Naive thymus-derived CD4-positive, alpha-beta T cell (primary cell): ENCODE data around the gene PSMD13. TPM values are rescaled to one million over a fixed set of nuclear protein-coding genes. Genes with fewer than 3 reads are reported as not detected.

Source experiments
- ATAC-seq: fragments of 150-1000 bp; cut with Tn5 transposase; 2 replicates; pipeline ENCODE4 v1.10.0; 2021; ENCODE audit warnings: mild to moderate bottlenecking, moderate library complexity
- CTCF ChIA-PET: fragments of 350-600 bp; sonication (Branson Sonifier 250); formaldehyde crosslinking; loops from one replicate; lab custom pipeline; 2021; ENCODE audit warnings: antibody characterized with exemption; lab: Charles Lee
- POLR2A ChIA-PET: fragments of 350-600 bp; sonication (Branson Sonifier 250); formaldehyde crosslinking; loops from one replicate; lab custom pipeline; 2021; ENCODE audit warnings: antibody characterized with exemption, inconsistent platforms; lab: Charles Lee
- DNase-seq, 9 donors: peaks; one replicate each; pipeline versions ENCODE4 v3.0.0 to v3.0.0-alpha.2; 2020 to 2022; ENCODE audit warnings: mixed read lengths in 1 of 9
- H3K27ac ChIP-seq: one replicate; pipeline ENCODE4 v1.7.0; 2013; ENCODE audit warnings: mild to moderate bottlenecking, low read depth, low read length, moderate library complexity
- H3K27me3 ChIP-seq, 2 donors: one replicate each; pipeline ENCODE4 v1.7.0; 2013; ENCODE audit warnings: low read length in 2 of 2, mild to moderate bottlenecking in 2 of 2, moderate library complexity in 2 of 2; ENCODE audit not compliant: control insufficient read depth in 2 of 2, insufficient read depth in 2 of 2
- H3K36me3 ChIP-seq, 3 experiments: 1 replicate in 2 of 3; 2 replicates in 1 of 3; pipeline ENCODE4 v1.7.0; 2013; ENCODE audit warnings: low read length in 3 of 3, mild to moderate bottlenecking in 3 of 3, moderate library complexity in 1 of 3; ENCODE audit not compliant: insufficient read depth in 3 of 3, control insufficient read depth in 2 of 3
- H3K4me1 ChIP-seq, 2 donors: one replicate each; pipeline ENCODE4 v1.7.0; 2013; ENCODE audit warnings: low read length in 2 of 2, mild to moderate bottlenecking in 2 of 2, moderate library complexity in 1 of 2; ENCODE audit not compliant: control insufficient read depth in 2 of 2, insufficient read depth in 2 of 2
- H3K4me3 ChIP-seq: 2 replicates; pipeline ENCODE4 v1.7.0; 2013; ENCODE audit warnings: mild to moderate bottlenecking, low read length
- H3K9me3 ChIP-seq, 3 experiments: 1 replicate in 2 of 3; 2 replicates in 1 of 3; pipeline ENCODE4 v1.7.0; 2013; ENCODE audit warnings: low read length in 3 of 3; ENCODE audit not compliant: control insufficient read depth in 2 of 3
- H3K27ac Mint-ChIP-seq, 9 donors: one replicate each; pipeline ENCODE4 v1.8.0; 2020 to 2022; ENCODE audit warnings: mixed read lengths in 9 of 9, mild to moderate bottlenecking in 8 of 9, moderate library complexity in 5 of 9, inconsistent platforms in 2 of 9
- H3K27me3 Mint-ChIP-seq, 5 donors: one replicate each; pipeline ENCODE4 v1.8.0; 2021 to 2022; ENCODE audit warnings: mixed read lengths in 5 of 5, mild to moderate bottlenecking in 1 of 5
- H3K36me3 Mint-ChIP-seq, 5 donors: one replicate each; pipeline ENCODE4 v1.8.0; 2020 to 2022; ENCODE audit warnings: mixed read lengths in 5 of 5, mild to moderate bottlenecking in 3 of 5, inconsistent platforms in 1 of 5
- H3K4me1 Mint-ChIP-seq, 7 donors: one replicate each; pipeline ENCODE4 v1.8.0; 2020 to 2022; ENCODE audit warnings: mixed read lengths in 7 of 7, mild to moderate bottlenecking in 3 of 7, inconsistent platforms in 1 of 7
- H3K4me3 Mint-ChIP-seq, 10 donors: one replicate each; pipeline ENCODE4 v1.8.0; 2020 to 2022; ENCODE audit warnings: mild to moderate bottlenecking in 10 of 10, mixed read lengths in 10 of 10, moderate library complexity in 6 of 10, inconsistent platforms in 2 of 10
- H3K9me3 Mint-ChIP-seq, 11 donors: one replicate each; pipeline ENCODE4 v1.8.0; 2020 to 2022; ENCODE audit warnings: mixed read lengths in 11 of 11, mild to moderate bottlenecking in 4 of 11, inconsistent platforms in 1 of 11, moderate library complexity in 1 of 11
- intact Hi-C, 2 donors: fragments of 100-400 bp; cut with micrococcal nuclease; formaldehyde crosslinking; loops; one replicate each; pipeline ENCODE4 v1.15.1; 2023
- polyA plus RNA-seq, 2 donors: library from polyadenylated mRNA; unstranded; fragments of 300-500 nt; fragmentation: Illumina TruSeq; gene quantifications; one replicate each; pipeline ENCODE4 v1.2.3, GENCODE V29; 2021
- total RNA-seq, 6 experiments: library from RNA in 5 of 6; stranded (reverse) in 5 of 6; gene quantifications; 1 replicate in 5 of 6; 2 replicates in 1 of 6; pipeline ENCODE4 v1.2.3 and lab custom pipeline; 2021 to 2026

The PSMD13 gene
- total and polyA plus RNA-seq, 7 experiments from 2014 or later: 64.3 to 215 (median 93.4) TPM

GRCh38 chr11:207208-207862 lies 29.4 kb upstream of the PSMD13 start, which contains the start of the genes BET1L and RIC8A:
TSS of gene BET1L (minus strand) at chr11:207399. CDS start at chr11:207321, 78 bp downstream.
TSS of gene RIC8A (plus strand) at chr11:207708. CDS start at chr11:208855, 1,147 bp downstream.
- H3K4me1 Mint-ChIP-seq: peaks cover 17 to 72% (median 50%) of the 10 kb centered on the region in 7 donors
- no peaks in the 10 kb centered on the region for H3K27me3 ChIP-seq
- peak within 1 kb of the TSS; percentile 93 for H3K27ac ChIP-seq
- peak; percentile 93 for ATAC-seq
- peak within 1 kb of the TSS; percentile 89 to 100 (median 96) for H3K4me3 Mint-ChIP-seq
- peaks cover 18 to 62% (median 33%) of the 10 kb centered on the region in 3 experiments for H3K36me3 ChIP-seq
- H3K9me3 ChIP-seq: no peaks in the 10 kb centered on the region
- ChIA-PET POLR2A (interaction anchor here (0.5 to 5.0 kb wide), 46 partner anchors 9 to 634 kb away, joined by 3 to 83 read pairs (median 5); partner anchors contain the start of genes HRAS, IFITM2, IFITM5 and LRRC56), CTCF (interaction anchor here (0.8 to 2.2 kb wide), 5 partner anchors 29 to 612 kb away, joined by 3 to 5 read pairs (median 4); partner anchors contain the start of genes PSMD13 and SIRT3)
- no peaks in the 10 kb centered on the region for H3K27me3 Mint-ChIP-seq
- peaks cover 0 to 4% (median 0%) of the 10 kb centered on the region in 11 donors for H3K9me3 Mint-ChIP-seq
- H3K4me3 ChIP-seq: peak within 1 kb of the TSS; percentile 98
- peaks cover 28 to 57% of the 10 kb centered on the region in 2 donors for H3K4me1 ChIP-seq
- intact Hi-C loops: loop anchor here (1.0 to 5.0 kb wide), 17 partner anchors 29 to 591 kb away; partner anchors contain the start of genes HRAS (in 2 of the 2), IFITM1 (in 2 of the 2), PSMD13 (in 2 of the 2) and SIRT3 (in 2 of the 2)
- DNase-seq: peak; percentile 92 to 99 (median 98)
- peak within 1 kb of the TSS; percentile 97 to 100 (median 99) for H3K27ac Mint-ChIP-seq
- H3K36me3 Mint-ChIP-seq: peaks cover 0 to 31% (median 14%) of the 10 kb centered on the region in 5 donors

- peak overlapping the region; percentile 96 to 100 (median 99) for H3K27ac Mint-ChIP-seq
- peaks cover 28 to 52% of the 10 kb centered on the region in 2 donors for H3K4me1 ChIP-seq
- H3K4me1 Mint-ChIP-seq: peaks cover 12 to 67% (median 46%) of the 10 kb centered on the region in 7 donors
- POLR2A ChIA-PET: interaction anchor here (0.5 to 5.0 kb wide), 44 partner anchors 9 to 633 kb away, joined by 3 to 83 read pairs (median 5); partner anchors contain the start of genes HRAS, IFITM2, LRRC56 and NLRP6
- CTCF ChIA-PET: interaction anchor here (0.6 to 2.2 kb wide), 5 partner anchors 29 to 611 kb away, joined by 3 to 5 read pairs (median 4); partner anchors contain the start of genes PSMD13 and SIRT3
- H3K9me3 ChIP-seq: no peaks in the 10 kb centered on the region
- H3K4me3 ChIP-seq: peak overlapping the region; percentile 98
- peak overlapping the region; percentile 89 to 100 (median 96) for H3K4me3 Mint-ChIP-seq
- peaks cover 18 to 67% (median 38%) of the 10 kb centered on the region in 3 experiments for H3K36me3 ChIP-seq
- H3K9me3 Mint-ChIP-seq: peaks cover 0 to 4% (median 0%) of the 10 kb centered on the region in 11 donors
- ATAC-seq (peak; percentile 20), DNase-seq (no peak)
- H3K27me3 Mint-ChIP-seq: no peaks in the 10 kb centered on the region
- peak overlapping the region; percentile 93 for H3K27ac ChIP-seq
- H3K36me3 Mint-ChIP-seq: peaks cover 0 to 31% (median 14%) of the 10 kb centered on the region in 5 donors
- intact Hi-C loops: loop anchor here (1.0 to 5.0 kb wide), 17 partner anchors 28 to 590 kb away; partner anchors contain the start of genes HRAS (in 2 of the 2), IFITM1 (in 2 of the 2), PSMD13 (in 2 of the 2) and SIRT3 (in 2 of the 2)
- no peaks in the 10 kb centered on the region for H3K27me3 ChIP-seq
Observed at GRCh38 chr11:207863-208180, 29.0 kb upstream of the PSMD13 start.

- peak overlapping the region; percentile 89 to 100 (median 96) for H3K4me3 Mint-ChIP-seq
- H3K27me3 Mint-ChIP-seq: no peaks in the 10 kb centered on the region
- Histone ChIP-seq H3K4me1 (peaks cover 28 to 48% of the 10 kb centered on the region in 2 donors), H3K9me3 (no peaks in the 10 kb centered on the region), H3K27me3 (no peaks in the 10 kb centered on the region), H3K4me3 (peak overlapping the region; percentile 98), H3K27ac (peak overlapping the region; percentile 93), H3K36me3 (peaks cover 18 to 69% (median 43%) of the 10 kb centered on the region in 3 experiments)
- H3K27ac Mint-ChIP-seq: peak overlapping the region; percentile 96 to 100 (median 99)
- POLR2A ChIA-PET: interaction anchor here (0.6 to 5.0 kb wide), 18 partner anchors 21 to 368 kb away, joined by 3 to 83 read pairs (median 12); partner anchors contain the start of genes IFITM2, NLRP6, PHRF1 and PSMD13
- DNase-seq (peak; percentile 77 to 89 (median 84)), ATAC-seq (peak; percentile 66)
- H3K4me1 Mint-ChIP-seq: peaks cover 6 to 62% (median 41%) of the 10 kb centered on the region in 7 donors
- H3K36me3 Mint-ChIP-seq: peaks cover 3 to 30% (median 13%) of the 10 kb centered on the region in 5 donors
- intact Hi-C loops: loop anchor here in 1 of 2 donors (5.0 kb wide), 1 partner anchor 359 kb away; no protein-coding TSS in a partner anchor
- CTCF ChIA-PET: interaction anchor here (0.6 to 2.2 kb wide), 3 partner anchors 29 to 73 kb away, joined by 3 to 5 read pairs (median 4); no protein-coding TSS in a partner anchor
- H3K9me3 Mint-ChIP-seq: peaks cover 0 to 4% (median 0%) of the 10 kb centered on the region in 11 donors
Observed at GRCh38 chr11:208181-208916, 28.4 kb upstream of the PSMD13 start.

GRCh38 chr11:208917-209260 lies 27.9 kb upstream of the PSMD13 start:
- ChIA-PET CTCF (interaction anchor here (0.8 kb wide), 1 partner anchor 24 kb away, joined by 5 read pairs; no protein-coding TSS in a partner anchor), POLR2A (interaction anchor here (1.4 to 5.0 kb wide), 7 partner anchors 20 to 240 kb away, joined by 4 to 83 read pairs (median 35); partner anchors contain the start of genes NLRP6, PSMD13, PTDSS2 and SIRT3)
- Histone ChIP-seq H3K4me3 (peak overlapping the region; percentile 98), H3K27me3 (no peaks in the 10 kb centered on the region), H3K27ac (peak overlapping the region; percentile 93), H3K9me3 (no peaks in the 10 kb centered on the region), H3K36me3 (peaks cover 19 to 68% (median 40%) of the 10 kb centered on the region in 3 experiments), H3K4me1 (peaks cover 28 to 43% of the 10 kb centered on the region in 2 donors)
- H3K36me3 Mint-ChIP-seq: peaks cover 4 to 27% (median 10%) of the 10 kb centered on the region in 5 donors
- peak overlapping the region; percentile 89 to 100 (median 96) for H3K4me3 Mint-ChIP-seq
- peak overlapping the region; percentile 89 to 100 (median 98) for H3K27ac Mint-ChIP-seq
- ATAC-seq (peak; percentile 0), DNase-seq (no peak)
- H3K4me1 Mint-ChIP-seq: peaks cover 1 to 56% (median 36%) of the 10 kb centered on the region in 7 donors
- peaks cover 0 to 4% (median 0%) of the 10 kb centered on the region in 11 donors for H3K9me3 Mint-ChIP-seq
- intact Hi-C loops: loop anchor here in 1 of 2 donors (5.0 kb wide), 1 partner anchor 358 kb away; no protein-coding TSS in a partner anchor
- no peaks in the 10 kb centered on the region for H3K27me3 Mint-ChIP-seq

- ChIA-PET POLR2A (interaction anchor here (0.6 to 5.0 kb wide), 9 partner anchors 20 to 240 kb away, joined by 3 to 83 read pairs (median 19); partner anchors contain the start of genes NLRP6, PSMD13, PTDSS2 and SIRT3), CTCF (interaction anchor here (0.8 kb wide), 1 partner anchor 23 kb away, joined by 5 read pairs; no protein-coding TSS in a partner anchor)
- peak overlapping the region; percentile 89 to 100 (median 98) for H3K27ac Mint-ChIP-seq
Observed at GRCh38 chr11:209275-210121, 27.3 kb upstream of the PSMD13 start.

More at GRCh38 chr11:209275-210121, 27.3 kb upstream of the PSMD13 start:
- no peaks in the 10 kb centered on the region for H3K27me3 ChIP-seq
- H3K36me3 ChIP-seq: peaks cover 20 to 68% (median 45%) of the 10 kb centered on the region in 3 experiments
- H3K9me3 ChIP-seq: no peaks in the 10 kb centered on the region
- peaks cover 0 to 4% (median 0%) of the 10 kb centered on the region in 11 donors for H3K9me3 Mint-ChIP-seq
- peaks cover 22 to 37% of the 10 kb centered on the region in 2 donors for H3K4me1 ChIP-seq
- DNase-seq: peak in 1 of 9 donors; percentile 18
- H3K27ac ChIP-seq: peak overlapping the region; percentile 93
- peaks cover 4 to 25% (median 9%) of the 10 kb centered on the region in 5 donors for H3K36me3 Mint-ChIP-seq
- intact Hi-C loops: loop anchor here in 1 of 2 donors (5.0 kb wide), 1 partner anchor 358 kb away; no protein-coding TSS in a partner anchor
- H3K4me3 ChIP-seq: peak overlapping the region; percentile 98
- H3K27me3 Mint-ChIP-seq: no peaks in the 10 kb centered on the region
- peak overlapping the region; percentile 89 to 100 (median 96) for H3K4me3 Mint-ChIP-seq
- peaks cover 0 to 50% (median 31%) of the 10 kb centered on the region in 7 donors for H3K4me1 Mint-ChIP-seq
- no peak for ATAC-seq
